Activated T-helper 9 cell treated with anti-CD3 and anti-CD28 coated beads, Interleukin-2, amount 50 U/mL, for 16 hours (primary cell): Measurements from ENCODE around the gene WDR59.
"Not testable (repeated sequence)": the region's sequence is repeated elsewhere in the genome, so short reads cannot be mapped to it uniquely, and the experiment has no call there.

Experiments
- DNase-seq: peaks from one replicate; pipeline ENCODE4 v3.0.0-alpha.2; 2020; ENCODE audit warnings: low read depth

The WDR59 gene

GRCh38 chr16:74982256-74982655 lies 2.7 kb downstream of the WDR59 start:
- DNase-seq, result no peak

DNA sequence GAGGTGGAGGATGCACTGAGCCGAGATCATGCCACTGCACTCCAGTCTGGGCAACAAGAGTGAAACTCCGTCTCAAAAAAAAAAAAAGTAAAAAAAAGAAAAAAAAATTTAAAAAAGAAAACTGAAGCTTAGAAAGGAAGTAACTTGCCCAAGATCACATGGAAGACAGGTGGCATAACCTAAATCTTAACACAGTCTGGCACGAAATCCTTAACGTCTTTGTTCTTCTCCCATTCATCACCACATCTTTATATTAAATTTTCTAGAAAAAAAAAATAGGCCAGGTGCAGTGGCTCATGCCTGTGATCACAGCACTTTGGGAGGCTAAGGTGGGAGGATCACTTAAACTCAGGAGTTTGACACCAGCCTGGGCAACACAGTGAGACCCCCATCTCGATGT lies 9.3 kb downstream of the WDR59 start:
- no peak for DNase-seq

- no peak for DNase-seq
Observed at GRCh38 chr16:74973304-74973703, 11.6 kb downstream of the WDR59 start.

DNA sequence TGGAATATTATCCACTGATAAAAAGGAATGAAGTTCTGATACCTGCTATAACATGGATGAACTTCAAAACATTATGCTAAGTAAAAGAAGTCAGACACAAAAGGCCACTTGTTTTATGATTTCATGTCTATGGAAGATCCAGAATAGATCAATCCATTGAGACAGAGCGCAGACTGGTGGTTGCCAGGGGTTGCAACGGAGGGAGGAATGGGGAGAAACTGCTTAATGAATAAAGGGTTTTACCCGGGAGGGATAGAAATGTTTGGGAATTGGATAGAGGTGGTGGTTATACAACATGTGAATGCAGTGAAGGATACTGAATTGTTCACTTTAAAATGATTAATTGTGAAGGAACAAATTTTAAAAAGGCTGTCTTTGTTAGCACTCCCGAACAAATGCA lies 30.2 kb downstream of the WDR59 start:
- no peak for DNase-seq

DNA sequence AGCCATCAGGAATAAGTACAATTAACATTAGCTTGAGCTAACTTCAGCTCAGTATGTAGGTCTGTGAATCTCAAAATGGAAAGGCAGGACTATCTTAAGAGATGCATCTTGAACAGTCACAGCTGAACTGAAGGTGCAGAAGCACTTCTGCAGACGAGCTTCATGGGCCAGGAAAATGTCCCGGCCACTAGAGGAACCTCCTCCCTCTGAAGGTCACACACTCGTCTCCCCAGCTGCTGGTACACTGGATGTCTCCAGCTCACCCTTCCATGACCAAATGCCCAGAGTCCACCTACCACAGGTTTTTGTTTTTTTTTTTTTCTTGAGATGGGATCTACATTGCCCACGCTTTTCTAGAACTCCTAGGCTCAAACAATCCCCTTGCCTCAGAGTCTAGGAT lies 33.2 kb downstream of the WDR59 start:
- no peak for DNase-seq

- no peak for DNase-seq
Observed at GRCh38 chr16:74951206-74951605, 33.7 kb downstream of the WDR59 start.

DNA sequence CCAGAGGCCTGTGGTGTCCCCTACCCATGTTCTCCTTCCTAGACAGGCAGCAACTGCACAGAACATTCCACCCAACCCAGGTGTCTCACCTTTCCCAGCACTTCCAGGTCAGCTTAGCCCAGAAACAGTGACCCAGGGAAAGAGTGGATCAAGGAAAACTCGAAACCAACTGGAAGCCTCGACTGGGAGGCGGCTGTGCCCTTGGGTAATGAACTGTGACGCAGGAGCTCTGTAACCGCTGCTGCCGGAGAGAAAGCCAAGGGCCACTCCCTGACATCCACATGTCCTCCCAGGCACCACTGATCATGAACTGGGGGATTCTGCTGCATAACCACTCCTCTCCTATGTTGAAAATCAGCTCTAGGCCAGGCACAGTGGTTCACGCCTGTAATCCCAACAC lies 34.4 kb downstream of the WDR59 start:
- no peak for DNase-seq

GRCh38 chr16:74949309-74949708 lies 35.6 kb downstream of the WDR59 start:
- DNase-seq, result no peak

DNA sequence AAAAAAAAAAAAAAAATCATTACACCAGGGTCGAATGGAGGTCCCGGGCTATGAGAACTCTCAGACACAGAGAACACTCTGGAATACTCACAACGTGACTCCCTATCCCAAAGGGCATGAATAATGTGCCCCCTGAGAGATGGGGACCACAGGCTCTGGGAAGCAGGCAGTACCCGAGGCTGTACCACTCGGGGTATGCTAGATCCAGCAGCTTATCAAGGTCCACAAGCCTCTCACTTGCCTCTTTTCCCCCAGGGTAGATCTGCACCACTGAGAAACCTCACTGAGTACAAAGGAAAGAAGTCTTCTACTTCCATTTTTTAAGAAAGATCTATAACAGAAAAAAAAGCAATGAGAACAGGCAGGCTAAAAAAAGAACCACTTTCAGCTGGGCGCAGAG lies 40.5 kb downstream of the WDR59 start:
- DNase-seq, result no peak

- DNase-seq, result no peak
Observed at GRCh38 chr16:74942977-74943918, 41.7 kb downstream of the WDR59 start.

- no peak for DNase-seq
Observed at GRCh38 chr16:74942566-74942965, 42.4 kb downstream of the WDR59 start.

GRCh38 chr16:74939688-74940087 lies 45.2 kb downstream of the WDR59 start:
- DNase-seq, result no peak

- no peak for DNase-seq
Observed at GRCh38 chr16:74936902-74937560, 47.9 kb downstream of the WDR59 start.

DNA sequence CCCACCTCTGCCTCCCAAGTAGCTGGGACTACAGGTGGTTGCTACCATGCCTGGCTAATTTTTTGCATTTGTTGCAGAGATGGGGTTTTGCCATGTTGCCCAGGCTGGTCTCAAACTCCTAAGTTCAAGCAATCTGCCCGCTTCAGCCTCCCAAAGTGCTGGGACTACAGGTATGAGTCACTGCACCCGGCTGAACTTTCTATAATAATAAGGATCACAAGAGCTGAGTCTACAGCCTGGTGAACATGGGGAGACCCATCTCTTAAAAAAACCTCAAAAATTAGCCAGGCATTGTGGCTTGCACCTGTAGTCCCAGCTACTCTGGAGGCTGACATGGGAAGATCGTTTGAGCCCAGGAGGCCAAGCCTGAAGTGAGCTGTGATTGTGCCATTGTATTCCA lies 53.5 kb downstream of the WDR59 start:
- no peak for DNase-seq

DNA sequence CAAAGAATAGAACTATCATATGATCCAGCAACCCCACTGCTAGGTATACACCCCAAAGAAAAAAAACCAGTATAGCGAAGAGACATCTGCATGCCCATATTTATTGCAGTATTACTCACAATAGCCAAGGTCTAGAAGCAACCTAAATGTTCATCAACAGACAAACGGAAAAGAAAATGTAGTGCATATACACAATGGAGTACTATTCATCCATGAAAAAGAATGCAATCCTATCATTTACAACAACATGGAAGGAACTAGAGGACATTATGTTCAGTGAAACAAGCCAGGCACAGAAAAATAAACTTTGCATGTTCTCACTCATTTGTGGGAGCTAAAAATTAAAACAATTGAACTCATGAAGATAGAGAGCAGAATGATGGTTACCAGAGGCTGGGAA lies 55.3 kb downstream of the WDR59 start:
- no peak for DNase-seq

GRCh38 chr16:74926805-74927204 lies 58.1 kb downstream of the WDR59 start:
- no peak for DNase-seq

- DNase-seq, result no peak
Observed at GRCh38 chr16:74923766-74924460, 61.0 kb downstream of the WDR59 start.

- DNase-seq, result no peak
Observed at GRCh38 chr16:74922150-74923138, 62.5 kb downstream of the WDR59 start.

GRCh38 chr16:74921051-74921450 lies 63.9 kb downstream of the WDR59 start:
- DNase-seq, result no peak

- no peak for DNase-seq
Observed at GRCh38 chr16:74909665-74910064, 75.3 kb downstream of the WDR59 start.

DNA sequence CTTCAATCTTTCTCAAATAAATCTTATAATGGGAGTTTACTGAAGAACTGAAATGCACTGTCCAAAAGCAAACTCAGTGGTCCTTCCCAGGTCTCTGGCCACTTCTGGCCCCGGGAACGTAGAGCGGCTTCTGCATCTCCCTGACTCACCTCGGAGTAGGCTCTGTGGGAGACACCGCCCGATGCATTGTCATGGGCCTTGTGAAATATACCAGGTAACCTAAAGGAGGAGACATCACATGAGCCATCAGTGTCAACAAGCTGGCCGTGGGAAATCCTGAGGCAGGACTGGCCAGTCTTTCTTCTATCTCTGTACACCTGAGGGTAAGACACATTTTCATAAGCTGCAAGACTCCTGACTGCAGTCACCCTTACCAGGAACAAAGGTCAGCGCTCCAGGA lies 76.2 kb downstream of the WDR59 start:
- not testable (repeated sequence) for DNase-seq
